Panc1 (cell line): Measurements from ENCODE around the gene TBC1D2B. TPM values are rescaled to one million over a fixed set of nuclear protein-coding genes. Genes with fewer than 3 reads are reported as not detected.
"Not testable (repeated sequence)": the region's sequence is repeated elsewhere in the genome, so short reads cannot be mapped to it uniquely, and the experiment has no call there.

ENCODE experiments used
- ATAC-seq: fragments of 200-7000 bp; cut with Tn5 transposase; 2 replicates; pipeline ENCODE4 v1.9.1; 2020; ENCODE audit warnings: mild to moderate bottlenecking, moderate library complexity
- BruUV-seq: library from RNA; stranded (reverse); fragments of 400-500 nt; replicated peaks from 2 replicates; lab custom pipeline; 2021; lab: Mats Ljungman, UMichigan
- CTCF ChIA-PET: fragments of 300-600 bp; sonication (Branson Sonifier 250); formaldehyde crosslinking; loops from one replicate; lab custom pipeline; 2022; ENCODE audit warnings: antibody characterized with exemption; lab: Charles Lee
- POLR2A ChIA-PET: fragments of 300-600 bp; sonication (Branson Sonifier 250); formaldehyde crosslinking; loops from one replicate; lab custom pipeline; 2022; ENCODE audit warnings: antibody characterized with exemption; lab: Charles Lee
- DNase-seq: peaks from one replicate; pipeline ENCODE4 v3.0.0-alpha.2; 2010; ENCODE audit warnings: low read depth, low spot score
- H3K27ac ChIP-seq: 2 replicates; pipeline ENCODE4 v1.5.1; 2011; ENCODE audit warnings: mild to moderate bottlenecking, low read length, inconsistent platforms
- H3K27me3 ChIP-seq: fragments of 200-500 bp; sonication (Bioruptor generic); 2 replicates; pipeline ENCODE4 v1.6.0; 2014; ENCODE audit warnings: low read length, inconsistent platforms; ENCODE audit not compliant: control insufficient read depth, insufficient read depth
- H3K36me3 ChIP-seq: fragments of 200-500 bp; sonication (Bioruptor generic); 2 replicates; pipeline ENCODE4 v1.5.1; 2014; ENCODE audit warnings: inconsistent platforms, mild to moderate bottlenecking, low read length, moderate library complexity; ENCODE audit not compliant: control insufficient read depth, insufficient read depth
- H3K4me1 ChIP-seq: 2 replicates; pipeline ENCODE4 v1.5.1; 2011; ENCODE audit warnings: inconsistent platforms, mild to moderate bottlenecking, low read length, moderate library complexity; ENCODE audit not compliant: control insufficient read depth, insufficient read depth
- H3K4me3 ChIP-seq, 2 experiments: 2 replicates each; pipeline ENCODE4 v1.5.1; 2011 to 2012; ENCODE audit warnings: low read depth in 2 of 2, low read length in 2 of 2, mild to moderate bottlenecking in 2 of 2, inconsistent platforms in 1 of 2, moderate library complexity in 1 of 2
- H3K9me3 ChIP-seq: fragments of 200-500 bp; sonication (Bioruptor generic); 2 replicates; pipeline ENCODE4 v1.5.1; 2014; ENCODE audit warnings: low read depth, mild to moderate bottlenecking, inconsistent platforms, low read length, moderate library complexity; ENCODE audit not compliant: control insufficient read depth, insufficient read depth
- POLR2AphosphoS5 ChIP-seq: IDR thresholded peaks from 2 replicates; pipeline ENCODE4 v1.6.1; 2012; ENCODE audit warnings: mild to moderate bottlenecking, low read depth, low read length, moderate library complexity
- SIN3A ChIP-seq: IDR thresholded peaks from 2 replicates; pipeline ENCODE4 v1.6.1; 2012; ENCODE audit warnings: low read depth, mild to moderate bottlenecking, low read length, moderate library complexity, borderline replicate concordance; ENCODE audit not compliant: insufficient read depth
- TCF7L2 ChIP-seq: IDR thresholded peaks from 2 replicates; pipeline ENCODE4 v1.6.1; 2011; ENCODE audit warnings: mild to moderate bottlenecking, low read depth, low read length, inconsistent platforms
- in situ Hi-C: cut with HindIII; loops from 2 replicates; pipeline ENCODE4 v1.10.0; 2016; ENCODE audit warnings: low sequenced_read_pairs, low pct_unique_long_range_greater_than_20kb
- intact Hi-C: fragments of 100-400 bp; cut with micrococcal nuclease; formaldehyde crosslinking; loops from one replicate; pipeline ENCODE4 v1.10.0; 2022; ENCODE audit not compliant: unreplicated experiment
- total RNA-seq: library from RNA; stranded (reverse); gene quantifications from one replicate; pipeline ENCODE4 v1.2.1, GENCODE V29; 2021; ENCODE audit not compliant: unreplicated experiment
- TF ChIP-seq, protein P1 (sequence below), 2 experiments: IDR thresholded peaks; 2 replicates each; pipeline ENCODE4 v1.6.1; 2011 to 2012; ENCODE audit warnings: low read depth in 2 of 2, control low read depth in 1 of 2, low read length in 1 of 2, mild to moderate bottlenecking in 1 of 2, moderate library complexity in 1 of 2; ENCODE audit not compliant: insufficient read depth in 1 of 2
- TF ChIP-seq, protein P2 (sequence below): fragments of 450-650 bp; IDR thresholded peaks from 2 replicates; pipeline ENCODE4 v1.5.1; 2017; ENCODE audit warnings: mild to moderate bottlenecking

Gene TBC1D2B
- total RNA-seq, 1 experiment from 2014 or later: 59.3 TPM

- H3K9me3 ChIP-seq: no peaks in the 10 kb centered on the region
- peaks cover 13% of the 10 kb centered on the region for H3K4me1 ChIP-seq
- intact Hi-C loops: no loop called here
- no peaks in the 10 kb centered on the region for H3K27me3 ChIP-seq
- no peak overlapping the region for H3K27ac ChIP-seq
- in situ Hi-C loops: no loop called here
- BruUV-seq: no TSS peak
- H3K4me3 ChIP-seq: no peak overlapping the region
- ATAC-seq (no peak), DNase-seq (no peak)
- TF ChIP-seq TCF7L2 (no peak), SIN3A (no peak), POLR2AphosphoS5 (no peak)
- TF ChIP-seq, protein P1, sequence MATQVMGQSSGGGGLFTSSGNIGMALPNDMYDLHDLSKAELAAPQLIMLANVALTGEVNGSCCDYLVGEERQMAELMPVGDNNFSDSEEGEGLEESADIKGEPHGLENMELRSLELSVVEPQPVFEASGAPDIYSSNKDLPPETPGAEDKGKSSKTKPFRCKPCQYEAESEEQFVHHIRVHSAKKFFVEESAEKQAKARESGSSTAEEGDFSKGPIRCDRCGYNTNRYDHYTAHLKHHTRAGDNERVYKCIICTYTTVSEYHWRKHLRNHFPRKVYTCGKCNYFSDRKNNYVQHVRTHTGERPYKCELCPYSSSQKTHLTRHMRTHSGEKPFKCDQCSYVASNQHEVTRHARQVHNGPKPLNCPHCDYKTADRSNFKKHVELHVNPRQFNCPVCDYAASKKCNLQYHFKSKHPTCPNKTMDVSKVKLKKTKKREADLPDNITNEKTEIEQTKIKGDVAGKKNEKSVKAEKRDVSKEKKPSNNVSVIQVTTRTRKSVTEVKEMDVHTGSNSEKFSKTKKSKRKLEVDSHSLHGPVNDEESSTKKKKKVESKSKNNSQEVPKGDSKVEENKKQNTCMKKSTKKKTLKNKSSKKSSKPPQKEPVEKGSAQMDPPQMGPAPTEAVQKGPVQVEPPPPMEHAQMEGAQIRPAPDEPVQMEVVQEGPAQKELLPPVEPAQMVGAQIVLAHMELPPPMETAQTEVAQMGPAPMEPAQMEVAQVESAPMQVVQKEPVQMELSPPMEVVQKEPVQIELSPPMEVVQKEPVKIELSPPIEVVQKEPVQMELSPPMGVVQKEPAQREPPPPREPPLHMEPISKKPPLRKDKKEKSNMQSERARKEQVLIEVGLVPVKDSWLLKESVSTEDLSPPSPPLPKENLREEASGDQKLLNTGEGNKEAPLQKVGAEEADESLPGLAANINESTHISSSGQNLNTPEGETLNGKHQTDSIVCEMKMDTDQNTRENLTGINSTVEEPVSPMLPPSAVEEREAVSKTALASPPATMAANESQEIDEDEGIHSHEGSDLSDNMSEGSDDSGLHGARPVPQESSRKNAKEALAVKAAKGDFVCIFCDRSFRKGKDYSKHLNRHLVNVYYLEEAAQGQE (IDR thresholded peaks at IDR 0.05; ENCODE audit: insufficient read depth in 1 of 2, low read depth in 2 of 2, low read length in 1 of 2): no peak
- TF ChIP-seq, protein P2, sequence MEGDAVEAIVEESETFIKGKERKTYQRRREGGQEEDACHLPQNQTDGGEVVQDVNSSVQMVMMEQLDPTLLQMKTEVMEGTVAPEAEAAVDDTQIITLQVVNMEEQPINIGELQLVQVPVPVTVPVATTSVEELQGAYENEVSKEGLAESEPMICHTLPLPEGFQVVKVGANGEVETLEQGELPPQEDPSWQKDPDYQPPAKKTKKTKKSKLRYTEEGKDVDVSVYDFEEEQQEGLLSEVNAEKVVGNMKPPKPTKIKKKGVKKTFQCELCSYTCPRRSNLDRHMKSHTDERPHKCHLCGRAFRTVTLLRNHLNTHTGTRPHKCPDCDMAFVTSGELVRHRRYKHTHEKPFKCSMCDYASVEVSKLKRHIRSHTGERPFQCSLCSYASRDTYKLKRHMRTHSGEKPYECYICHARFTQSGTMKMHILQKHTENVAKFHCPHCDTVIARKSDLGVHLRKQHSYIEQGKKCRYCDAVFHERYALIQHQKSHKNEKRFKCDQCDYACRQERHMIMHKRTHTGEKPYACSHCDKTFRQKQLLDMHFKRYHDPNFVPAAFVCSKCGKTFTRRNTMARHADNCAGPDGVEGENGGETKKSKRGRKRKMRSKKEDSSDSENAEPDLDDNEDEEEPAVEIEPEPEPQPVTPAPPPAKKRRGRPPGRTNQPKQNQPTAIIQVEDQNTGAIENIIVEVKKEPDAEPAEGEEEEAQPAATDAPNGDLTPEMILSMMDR: no peak
- ChIA-PET POLR2A (no interaction called here), CTCF (no interaction called here)
- H3K36me3 ChIP-seq: peaks cover 2% of the 10 kb centered on the region; the same call in 1 of the 2 replicates
Observed at GRCh38 chr15:77998592-77998991, 78.9 kb downstream of the TBC1D2B start.

DNA sequence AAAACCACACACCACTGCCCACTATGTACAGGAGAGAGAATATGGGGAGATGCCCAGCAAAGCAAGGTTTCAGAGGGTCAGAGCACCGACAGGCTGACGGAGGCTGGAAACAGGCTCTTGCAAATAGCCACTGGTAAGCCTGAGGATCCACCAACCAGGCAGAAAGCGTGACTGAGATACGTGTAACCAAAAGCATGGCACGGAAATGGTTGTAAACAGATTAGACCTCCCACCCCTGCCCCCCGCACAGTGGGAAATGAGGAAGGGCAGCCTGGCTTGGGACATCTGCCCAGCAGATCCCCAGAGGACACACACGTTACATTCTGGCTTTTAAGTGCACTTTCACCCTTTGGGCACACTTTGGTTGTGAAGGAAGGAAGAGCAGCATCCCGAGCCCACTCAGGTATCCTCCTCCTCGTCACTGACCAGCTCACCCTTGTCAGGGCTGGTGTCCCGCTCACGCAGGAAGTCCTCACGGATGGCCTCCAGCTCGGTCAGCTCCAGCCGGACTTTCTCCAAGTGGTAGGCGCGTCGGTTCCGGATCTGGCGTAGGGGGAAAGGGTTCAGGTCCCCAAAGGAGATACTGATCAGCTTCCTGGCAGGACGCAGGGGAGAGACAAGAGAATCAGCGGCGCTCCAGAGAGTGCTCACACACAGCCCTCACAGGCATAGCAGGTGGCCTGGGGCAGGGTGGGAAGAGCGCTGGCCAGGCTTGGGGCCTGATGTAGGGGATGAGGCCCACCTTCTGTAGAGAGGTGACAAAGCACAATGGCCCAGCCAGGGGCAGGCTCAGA lies 79.6 kb downstream of the TBC1D2B start:
- H3K27me3 ChIP-seq, BruUV-seq, DNase-seq, CTCF ChIA-PET, H3K4me3 ChIP-seq, H3K36me3 ChIP-seq, intact Hi-C loops, in situ Hi-C loops, POLR2A ChIA-PET, ATAC-seq, H3K27ac ChIP-seq, H3K9me3 ChIP-seq: not testable (repeated sequence)
- H3K4me1 ChIP-seq: peaks cover 19% of the 10 kb centered on the region

GRCh38 chr15:77997221-77997620 lies 80.3 kb downstream of the TBC1D2B start:
- POLR2A ChIA-PET: not testable (repeated sequence)

GRCh38 chr15:77996713-77997171 lies 80.8 kb downstream of the TBC1D2B start:
- H3K4me3 ChIP-seq, H3K36me3 ChIP-seq, ATAC-seq, H3K27me3 ChIP-seq, CTCF ChIA-PET, DNase-seq, in situ Hi-C loops, intact Hi-C loops, BruUV-seq, H3K9me3 ChIP-seq, POLR2A ChIA-PET, H3K27ac ChIP-seq: not testable (repeated sequence)
- H3K4me1 ChIP-seq: peaks cover 28% of the 10 kb centered on the region

More at GRCh38 chr15:77997221-77997620, 80.3 kb downstream of the TBC1D2B start:
- BruUV-seq, H3K27me3 ChIP-seq, CTCF ChIA-PET, H3K9me3 ChIP-seq, ATAC-seq, in situ Hi-C loops, H3K27ac ChIP-seq, H3K36me3 ChIP-seq, DNase-seq, H3K4me3 ChIP-seq, intact Hi-C loops: not testable (repeated sequence)
- peaks cover 23% of the 10 kb centered on the region for H3K4me1 ChIP-seq

- H3K4me3 ChIP-seq, CTCF ChIA-PET, POLR2A ChIA-PET: not testable (repeated sequence)
Observed at GRCh38 chr15:77996226-77996625, 81.3 kb downstream of the TBC1D2B start.

More at GRCh38 chr15:77996226-77996625, 81.3 kb downstream of the TBC1D2B start:
- H3K36me3 ChIP-seq, intact Hi-C loops, in situ Hi-C loops, ATAC-seq, H3K9me3 ChIP-seq, H3K27ac ChIP-seq, H3K27me3 ChIP-seq, BruUV-seq, DNase-seq: not testable (repeated sequence)
- H3K4me1 ChIP-seq: peaks cover 33% of the 10 kb centered on the region
